HepG2 (cell line): ENCODE measurements around the gene SGCE. TPM values are rescaled to one million over a fixed set of nuclear protein-coding genes. Genes with fewer than 3 reads are reported as not detected.
A peak's percentile ranks its signal among the peaks of the same experiment; 100 is the strongest.

Experiments
- AKNA ChIP-seq: sonication (generic); formaldehyde crosslinking; IDR thresholded peaks from 2 replicates; pipeline ENCODE4 v1.4.0; 2020; ENCODE audit warnings: missing genetic modification reagents, borderline replicate concordance
- ARNT ChIP-seq: fragments of 450-650 bp; IDR thresholded peaks from 2 replicates; pipeline ENCODE4 v1.6.1; 2017
- CENPX ChIP-seq: sonication (generic); formaldehyde crosslinking; IDR thresholded peaks from 2 replicates; pipeline ENCODE4 v1.9.0; 2021; ENCODE audit warnings: mild to moderate bottlenecking, missing genetic modification reagents, moderate library complexity
- HES4 ChIP-seq: sonication (generic); formaldehyde crosslinking; IDR thresholded peaks from 2 replicates; pipeline ENCODE4 v1.9.0; 2021; ENCODE audit warnings: mild to moderate bottlenecking, missing genetic modification reagents, borderline replicate concordance
- NR2F6 ChIP-seq, 2 experiments: IDR thresholded peaks; 2 replicates each; pipeline ENCODE4 v1.6.1; 2016; ENCODE audit warnings: antibody characterized with exemption in 1 of 2, mild to moderate bottlenecking in 1 of 2
- PBX3 ChIP-seq: sonication (generic); formaldehyde crosslinking; IDR thresholded peaks from 2 replicates; pipeline ENCODE4 v1.8.1; 2023; ENCODE audit warnings: missing genetic modification reagents, inconsistent platforms, borderline replicate concordance
- POGZ ChIP-seq: sonication (generic); formaldehyde crosslinking; IDR thresholded peaks from 2 replicates; pipeline ENCODE4 v1.4.0; 2020; ENCODE audit warnings: mild to moderate bottlenecking, missing genetic modification reagents
- TBP ChIP-seq: sonication (generic); formaldehyde crosslinking; IDR thresholded peaks from 2 replicates; pipeline ENCODE4 v1.5.0; 2020; ENCODE audit warnings: missing genetic modification reagents
- ZBTB42 ChIP-seq: sonication (generic); formaldehyde crosslinking; IDR thresholded peaks from 2 replicates; pipeline ENCODE4 v1.5.0; 2020; ENCODE audit warnings: mild to moderate bottlenecking, missing genetic modification reagents
- ZMYM2 ChIP-seq: sonication (generic); formaldehyde crosslinking; IDR thresholded peaks from 2 replicates; pipeline ENCODE4 v1.8.0; 2022; ENCODE audit warnings: mild to moderate bottlenecking, missing genetic modification reagents
- ZNF567 ChIP-seq: sonication (generic); formaldehyde crosslinking; IDR thresholded peaks from 2 replicates; pipeline ENCODE4 v1.8.1; 2023; ENCODE audit warnings: mild to moderate bottlenecking, missing genetic modification reagents, borderline replicate concordance
- ZNF816 ChIP-seq: sonication (generic); formaldehyde crosslinking; IDR thresholded peaks from 2 replicates; pipeline ENCODE4 v1.8.0; 2022; ENCODE audit warnings: missing genetic modification reagents, mild to moderate bottlenecking, borderline replicate concordance
- polyA plus RNA-seq, 8 experiments: library from polyadenylated mRNA; depleted of rRNA in 3 of 8; stranded (reverse) in 7 of 8; unstranded in 1 of 8; fragments of >200 nt; fragmentation: Illumina TruSeq in 4 of 8; extraction: Trizol in 4 of 8; gene quantifications; 2 replicates each; pipeline versions ENCODE4 v1.2.1 to v1.2.3, GENCODE V29; 2011 to 2016; ENCODE audit warnings: low read depth in 4 of 8, missing spikeins in 1 of 8, mixed read lengths in 1 of 8; ENCODE audit not compliant: insufficient read depth in 1 of 8
- total RNA-seq, 5 experiments: library from RNA; depleted of rRNA; stranded (reverse); fragments of >200 nt; fragmentation: Illumina TruSeq; extraction: Trizol; gene quantifications; 2 replicates each; pipeline ENCODE4 v1.2.3, GENCODE V29; 2016; ENCODE audit warnings: low read depth in 1 of 5
- TF ChIP-seq, protein P1 (sequence below): sonication (generic); formaldehyde crosslinking; conservative IDR thresholded peaks from 2 replicates; pipeline ENCODE4 v1.4.0; 2020; ENCODE audit warnings: missing genetic modification reagents
- TF ChIP-seq, protein P2 (sequence below): sonication (generic); formaldehyde crosslinking; IDR thresholded peaks from 2 replicates; pipeline ENCODE4 v1.4.0; 2020; ENCODE audit warnings: missing genetic modification reagents

SGCE gene
- total and polyA plus RNA-seq, 2 of the 13 experiments (the other 11 are each of a cell fraction or from before 2014, with no cell fraction given), result 52.3 to 71.1 TPM

- TF ChIP-seq ZMYM2 (CRISPR knock-in tag), result no peak
- no peak for TF ChIP-seq TBP (CRISPR knock-in tag)
- TF ChIP-seq ARNT, result no peak
- TF ChIP-seq, protein P1, sequence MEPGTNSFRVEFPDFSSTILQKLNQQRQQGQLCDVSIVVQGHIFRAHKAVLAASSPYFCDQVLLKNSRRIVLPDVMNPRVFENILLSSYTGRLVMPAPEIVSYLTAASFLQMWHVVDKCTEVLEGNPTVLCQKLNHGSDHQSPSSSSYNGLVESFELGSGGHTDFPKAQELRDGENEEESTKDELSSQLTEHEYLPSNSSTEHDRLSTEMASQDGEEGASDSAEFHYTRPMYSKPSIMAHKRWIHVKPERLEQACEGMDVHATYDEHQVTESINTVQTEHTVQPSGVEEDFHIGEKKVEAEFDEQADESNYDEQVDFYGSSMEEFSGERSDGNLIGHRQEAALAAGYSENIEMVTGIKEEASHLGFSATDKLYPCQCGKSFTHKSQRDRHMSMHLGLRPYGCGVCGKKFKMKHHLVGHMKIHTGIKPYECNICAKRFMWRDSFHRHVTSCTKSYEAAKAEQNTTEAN, result peak; percentile 44; the same call in 1 of the 2 replicates
- no peak for TF ChIP-seq AKNA (CRISPR knock-in tag)
- TF ChIP-seq PBX3 (CRISPR knock-in tag), result no peak
- no peak for TF ChIP-seq HES4 (CRISPR knock-in tag)
- TF ChIP-seq CENPX (CRISPR knock-in tag), result no peak
- peak; percentile 56 for TF ChIP-seq POGZ (CRISPR knock-in tag)
- TF ChIP-seq, protein P2, sequence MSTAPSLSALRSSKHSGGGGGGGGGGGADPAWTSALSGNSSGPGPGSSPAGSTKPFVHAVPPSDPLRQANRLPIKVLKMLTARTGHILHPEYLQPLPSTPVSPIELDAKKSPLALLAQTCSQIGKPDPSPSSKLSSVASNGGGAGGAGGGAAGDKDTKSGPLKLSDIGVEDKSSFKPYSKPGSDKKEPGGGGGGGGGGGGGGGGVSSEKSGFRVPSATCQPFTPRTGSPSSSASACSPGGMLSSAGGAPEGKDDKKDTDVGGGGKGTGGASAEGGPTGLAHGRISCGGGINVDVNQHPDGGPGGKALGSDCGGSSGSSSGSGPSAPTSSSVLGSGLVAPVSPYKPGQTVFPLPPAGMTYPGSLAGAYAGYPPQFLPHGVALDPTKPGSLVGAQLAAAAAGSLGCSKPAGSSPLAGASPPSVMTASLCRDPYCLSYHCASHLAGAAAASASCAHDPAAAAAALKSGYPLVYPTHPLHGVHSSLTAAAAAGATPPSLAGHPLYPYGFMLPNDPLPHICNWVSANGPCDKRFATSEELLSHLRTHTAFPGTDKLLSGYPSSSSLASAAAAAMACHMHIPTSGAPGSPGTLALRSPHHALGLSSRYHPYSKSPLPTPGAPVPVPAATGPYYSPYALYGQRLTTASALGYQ, result no peak
- TF ChIP-seq ZBTB42 (CRISPR knock-in tag), result no peak
- TF ChIP-seq ZNF567 (CRISPR knock-in tag), result no peak
- TF ChIP-seq ZNF816, result no peak
- 0 out of 2 replicates have a peak, but pooled peaks have one; percentile 11 for TF ChIP-seq NR2F6 (IDR thresholded peaks at IDR 0.05)
- TF ChIP-seq NR2F6 (CRISPR knock-in tag; IDR thresholded peaks at IDR 0.05), result peak; percentile 24; the same call in 1 of the 2 replicates
Observed at GRCh38 chr7:94630855-94631254, 25.1 kb downstream of the SGCE start (continued).
